CD8-positive, alpha-beta memory T cell (primary cell): Measurements from ENCODE around the gene BANK1. TPM values are rescaled to one million over a fixed set of nuclear protein-coding genes. Genes with fewer than 3 reads are reported as not detected.

Experiments
- CTCF ChIA-PET: fragments of 350-600 bp; sonication (Branson Sonifier 250); formaldehyde crosslinking; loops from one replicate; lab custom pipeline; 2021; ENCODE audit warnings: antibody characterized with exemption; lab: Charles Lee
- POLR2A ChIA-PET: fragments of 350-600 bp; sonication (Branson Sonifier 250); formaldehyde crosslinking; loops from one replicate; lab custom pipeline; 2021; ENCODE audit warnings: antibody characterized with exemption; lab: Charles Lee
- DNase-seq, 5 donors: peaks; one replicate each; pipeline versions ENCODE4 v3.0.0 to v3.0.0-alpha.2; 2020 to 2022; ENCODE audit warnings: mixed read lengths in 1 of 5
- H3K27ac ChIP-seq: one replicate; pipeline ENCODE4 v1.7.0; 2013; ENCODE audit warnings: low read depth, mild to moderate bottlenecking, low read length, moderate library complexity
- H3K27me3 ChIP-seq: 2 replicates; pipeline ENCODE4 v1.7.0; 2013; ENCODE audit warnings: low read length, mild to moderate bottlenecking; ENCODE audit not compliant: insufficient read depth, poor library complexity, severe bottlenecking
- H3K36me3 ChIP-seq: 2 replicates; pipeline ENCODE4 v1.7.0; 2013; ENCODE audit warnings: mild to moderate bottlenecking, low read length, moderate library complexity; ENCODE audit not compliant: insufficient read depth
- H3K4me1 ChIP-seq: 2 replicates; pipeline ENCODE4 v1.7.0; 2013; ENCODE audit warnings: mild to moderate bottlenecking, low read length, moderate library complexity; ENCODE audit not compliant: insufficient read depth
- H3K4me3 ChIP-seq: 2 replicates; pipeline ENCODE4 v1.7.0; 2013; ENCODE audit warnings: mild to moderate bottlenecking, low read length
- H3K9me3 ChIP-seq: 2 replicates; pipeline ENCODE4 v1.7.0; 2013; ENCODE audit warnings: mild to moderate bottlenecking, low read length
- H3K27ac Mint-ChIP-seq, 8 donors: one replicate each; pipeline ENCODE4 v1.8.0; 2020 to 2021; ENCODE audit warnings: mixed read lengths in 8 of 8, mild to moderate bottlenecking in 6 of 8, inconsistent platforms in 3 of 8, moderate library complexity in 3 of 8
- H3K27me3 Mint-ChIP-seq, 2 donors: one replicate each; pipeline ENCODE4 v1.8.0; 2020 to 2021; ENCODE audit warnings: mixed read lengths in 2 of 2, mild to moderate bottlenecking in 1 of 2, moderate library complexity in 1 of 2
- H3K36me3 Mint-ChIP-seq, 3 donors: one replicate each; pipeline ENCODE4 v1.8.0; 2020 to 2021; ENCODE audit warnings: mixed read lengths in 3 of 3, inconsistent platforms in 1 of 3, mild to moderate bottlenecking in 1 of 3
- H3K4me1 Mint-ChIP-seq, 3 donors: one replicate each; pipeline ENCODE4 v1.8.0; 2020 to 2021; ENCODE audit warnings: mixed read lengths in 3 of 3, inconsistent platforms in 1 of 3, mild to moderate bottlenecking in 1 of 3
- H3K4me3 Mint-ChIP-seq, 7 donors: one replicate each; pipeline ENCODE4 v1.8.0; 2020 to 2021; ENCODE audit warnings: mixed read lengths in 7 of 7, mild to moderate bottlenecking in 6 of 7, moderate library complexity in 4 of 7, inconsistent platforms in 2 of 7
- H3K9me3 Mint-ChIP-seq, 5 donors: one replicate each; pipeline ENCODE4 v1.8.0; 2020 to 2022; ENCODE audit warnings: mixed read lengths in 5 of 5, mild to moderate bottlenecking in 3 of 5, moderate library complexity in 2 of 5, inconsistent platforms in 1 of 5
- polyA plus RNA-seq: library from polyadenylated mRNA; unstranded; fragments of 300-500 nt; fragmentation: Illumina TruSeq; gene quantifications from one replicate; pipeline ENCODE4 v1.2.3, GENCODE V29; 2021
- total RNA-seq, 2 experiments: library from RNA; stranded (reverse); gene quantifications; one replicate each; pipeline ENCODE4 v1.2.3, GENCODE V29; 2021

The BANK1 gene
- total and polyA plus RNA-seq, 3 experiments from 2014 or later = 0.74 TPM; not detected in 2

DNA sequence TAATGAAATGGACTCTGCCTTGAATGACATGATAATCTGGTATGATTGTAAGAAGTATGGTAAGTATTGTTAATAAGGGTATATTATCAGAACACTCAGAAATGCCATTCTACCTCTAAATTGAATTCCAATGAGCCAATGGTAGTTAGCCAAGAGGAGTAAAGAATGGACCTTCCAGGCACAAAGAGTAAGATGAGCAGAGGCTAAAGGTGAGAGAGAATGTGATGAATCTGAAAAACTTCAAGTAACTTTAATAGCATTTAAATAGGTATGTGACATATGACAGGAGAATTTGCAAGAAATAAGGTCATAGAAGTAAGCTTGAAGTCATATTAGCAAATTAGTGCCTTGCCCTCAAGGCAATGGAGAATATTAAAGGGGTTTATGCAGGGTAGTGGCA lies 152.4 kb downstream of the BANK1 start:
- no peaks in the 10 kb centered on the region for H3K36me3 ChIP-seq
- Mint-ChIP-seq H3K27ac (no peak overlapping the region), H3K4me3 (no peak overlapping the region), H3K4me1 (no peaks in the 10 kb centered on the region), H3K27me3 (peaks cover 0 to 5% of the 10 kb centered on the region in 2 donors), H3K36me3 (no peaks in the 10 kb centered on the region), H3K9me3 (no peaks in the 10 kb centered on the region)
- H3K4me3 ChIP-seq = no peak overlapping the region
- H3K27me3 ChIP-seq = no peaks in the 10 kb centered on the region
- POLR2A ChIA-PET = no interaction called here
- CTCF ChIA-PET = no interaction called here
- no peaks in the 10 kb centered on the region for H3K9me3 ChIP-seq
- no peak for DNase-seq
- H3K4me1 ChIP-seq = no peaks in the 10 kb centered on the region
- H3K27ac ChIP-seq = no peak overlapping the region

GRCh38 chr4:101944649-101945048 lies 154.1 kb downstream of the BANK1 start:
- Mint-ChIP-seq H3K36me3 (no peaks in the 10 kb centered on the region), H3K9me3 (no peaks in the 10 kb centered on the region), H3K27ac (no peak overlapping the region), H3K4me1 (no peaks in the 10 kb centered on the region), H3K4me3 (no peak overlapping the region), H3K27me3 (peaks cover 0 to 10% of the 10 kb centered on the region in 2 donors)
- CTCF ChIA-PET = no interaction called here
- POLR2A ChIA-PET = no interaction called here
- Histone ChIP-seq H3K9me3 (no peaks in the 10 kb centered on the region), H3K4me3 (no peak overlapping the region), H3K36me3 (no peaks in the 10 kb centered on the region), H3K4me1 (no peaks in the 10 kb centered on the region), H3K27ac (no peak overlapping the region), H3K27me3 (no peaks in the 10 kb centered on the region)
- no peak for DNase-seq

DNA sequence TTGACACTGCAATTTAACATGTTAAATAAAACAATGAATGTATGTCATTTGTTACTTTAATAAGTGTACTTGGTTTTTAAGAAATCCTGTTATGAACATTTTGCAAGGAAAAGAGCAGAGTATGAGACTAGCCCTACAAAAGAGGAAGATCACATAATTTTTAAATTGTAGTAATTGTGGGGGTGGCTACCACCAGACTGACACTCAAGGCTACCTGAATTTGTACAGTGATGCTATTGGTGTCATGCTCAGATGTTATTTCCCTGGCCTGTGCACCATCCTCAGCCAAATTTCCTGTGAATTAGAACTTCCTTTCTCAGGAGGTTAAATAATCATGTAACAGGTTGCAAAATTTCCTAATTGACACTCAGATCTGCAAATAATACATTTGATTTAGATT lies 157.5 kb downstream of the BANK1 start:
- Mint-ChIP-seq H3K9me3 (no peaks in the 10 kb centered on the region), H3K27ac (no peak overlapping the region), H3K36me3 (no peaks in the 10 kb centered on the region), H3K4me3 (no peak overlapping the region), H3K4me1 (no peaks in the 10 kb centered on the region), H3K27me3 (peaks cover 0 to 6% of the 10 kb centered on the region in 2 donors)
- H3K4me1 ChIP-seq = no peaks in the 10 kb centered on the region
- POLR2A ChIA-PET = no interaction called here
- no peak overlapping the region for H3K27ac ChIP-seq
- H3K9me3 ChIP-seq = no peaks in the 10 kb centered on the region
- no peak for DNase-seq
- CTCF ChIA-PET = no interaction called here
- no peaks in the 10 kb centered on the region for H3K36me3 ChIP-seq
- no peaks in the 10 kb centered on the region for H3K27me3 ChIP-seq
- no peak overlapping the region for H3K4me3 ChIP-seq

GRCh38 chr4:101948951-101949350 lies 158.4 kb downstream of the BANK1 start:
- Mint-ChIP-seq H3K4me3 (no peak overlapping the region), H3K27me3 (peaks cover 0 to 6% of the 10 kb centered on the region in 2 donors), H3K9me3 (no peaks in the 10 kb centered on the region), H3K27ac (no peak overlapping the region), H3K36me3 (no peaks in the 10 kb centered on the region), H3K4me1 (no peaks in the 10 kb centered on the region)
- H3K9me3 ChIP-seq = no peaks in the 10 kb centered on the region
- DNase-seq = no peak
- ChIA-PET CTCF (no interaction called here), POLR2A (no interaction called here)
- H3K4me1 ChIP-seq = no peaks in the 10 kb centered on the region
- H3K27me3 ChIP-seq = no peaks in the 10 kb centered on the region
- no peaks in the 10 kb centered on the region for H3K36me3 ChIP-seq
- no peak overlapping the region for H3K4me3 ChIP-seq
- H3K27ac ChIP-seq = no peak overlapping the region

- no peak overlapping the region for H3K4me3 Mint-ChIP-seq
- no peaks in the 10 kb centered on the region for H3K36me3 ChIP-seq
- H3K4me1 ChIP-seq = no peaks in the 10 kb centered on the region
Measured at GRCh38 chr4:101950258-101950979, 159.9 kb downstream of the BANK1 start.

DNA sequence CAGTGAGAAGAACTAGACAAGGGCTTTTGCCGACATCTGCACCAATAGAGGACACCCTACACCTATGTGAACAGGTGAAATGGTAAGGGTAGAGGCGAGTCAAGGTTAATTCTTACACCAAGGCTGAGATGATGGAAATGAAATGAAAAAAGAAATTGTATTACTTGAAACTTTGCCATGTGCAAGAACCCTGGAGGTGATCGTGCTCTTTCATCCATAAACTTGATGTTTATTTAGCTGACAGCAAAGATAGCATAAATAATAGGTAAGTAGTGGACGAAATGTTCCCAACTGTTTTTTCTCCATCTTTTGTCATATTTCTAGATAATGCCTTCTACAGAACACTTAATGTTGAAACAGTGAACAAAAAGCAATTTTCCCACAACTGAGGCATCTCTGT lies 162.5 kb downstream of the BANK1 start:
- no peak for DNase-seq
- no peak overlapping the region for H3K27ac ChIP-seq
- H3K27me3 ChIP-seq = no peaks in the 10 kb centered on the region
- no peaks in the 10 kb centered on the region for H3K9me3 ChIP-seq
- ChIA-PET CTCF (no interaction called here), POLR2A (no interaction called here)
- no peaks in the 10 kb centered on the region for H3K4me1 ChIP-seq
- no peaks in the 10 kb centered on the region for H3K9me3 Mint-ChIP-seq
- no peaks in the 10 kb centered on the region for H3K36me3 Mint-ChIP-seq
- no peak overlapping the region for H3K4me3 ChIP-seq
- H3K36me3 ChIP-seq = no peaks in the 10 kb centered on the region
- H3K4me3 Mint-ChIP-seq = no peak overlapping the region
- H3K4me1 Mint-ChIP-seq = no peaks in the 10 kb centered on the region
- peaks cover 0 to 3% of the 10 kb centered on the region in 2 donors for H3K27me3 Mint-ChIP-seq
- H3K27ac Mint-ChIP-seq = no peak overlapping the region

More at GRCh38 chr4:101950258-101950979, 159.9 kb downstream of the BANK1 start:
- no peaks in the 10 kb centered on the region for H3K9me3 ChIP-seq
- no peak for DNase-seq
- H3K27ac ChIP-seq = no peak overlapping the region
- H3K4me1 Mint-ChIP-seq = no peaks in the 10 kb centered on the region
- peak overlapping the region in 1 of 8 donors; percentile 83 for H3K27ac Mint-ChIP-seq
- peaks cover 0 to 6% of the 10 kb centered on the region in 2 donors for H3K27me3 Mint-ChIP-seq
- ChIA-PET POLR2A (no interaction called here), CTCF (no interaction called here)
- no peaks in the 10 kb centered on the region for H3K27me3 ChIP-seq
- no peaks in the 10 kb centered on the region for H3K36me3 Mint-ChIP-seq
- H3K9me3 Mint-ChIP-seq = no peaks in the 10 kb centered on the region
- no peak overlapping the region for H3K4me3 ChIP-seq

DNA sequence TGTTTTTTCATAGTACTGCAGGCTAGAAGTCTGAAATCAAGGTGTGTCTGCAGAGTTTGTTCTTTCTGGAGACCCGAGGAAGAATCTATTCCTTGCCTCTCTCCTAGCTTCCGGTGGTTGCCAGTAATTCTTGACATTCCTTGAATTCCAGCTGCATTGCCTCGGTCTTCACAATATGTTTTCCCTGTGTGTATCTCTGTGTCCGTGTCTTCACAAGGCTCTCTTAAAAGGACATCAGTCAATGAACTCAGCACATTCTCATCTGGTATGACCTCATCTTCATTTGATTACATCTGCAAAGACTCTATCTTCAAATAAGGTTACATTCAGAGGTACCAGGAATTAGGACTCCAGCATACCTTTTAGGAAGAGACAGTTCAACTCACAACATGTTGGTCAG lies 163.4 kb downstream of the BANK1 start:
- H3K4me1 ChIP-seq = no peaks in the 10 kb centered on the region

DNA sequence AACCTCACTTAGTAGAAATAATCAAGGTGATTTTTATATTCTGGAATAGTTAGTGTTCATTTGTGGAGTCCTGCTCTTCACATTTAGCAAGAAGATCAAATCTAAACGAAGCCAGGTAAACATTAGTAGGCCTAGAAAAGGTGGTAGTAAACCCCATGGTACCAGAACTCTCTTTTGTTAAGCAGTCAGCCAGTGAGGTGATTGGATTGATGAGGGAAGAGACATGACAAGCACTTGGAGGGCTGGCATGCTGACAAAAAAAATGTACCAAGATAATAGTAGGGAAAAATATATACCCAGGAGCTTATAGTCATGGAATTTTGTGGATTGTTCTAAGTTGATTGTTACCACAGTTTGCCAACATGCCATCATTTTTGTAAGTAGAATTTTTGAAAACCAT lies 163.8 kb downstream of the BANK1 start:
- H3K36me3 ChIP-seq = no peaks in the 10 kb centered on the region
- no peak overlapping the region for H3K4me3 ChIP-seq
- no peak overlapping the region for H3K27ac ChIP-seq
- POLR2A ChIA-PET = no interaction called here
- Mint-ChIP-seq H3K4me3 (no peak overlapping the region), H3K27me3 (no peaks in the 10 kb centered on the region), H3K4me1 (no peaks in the 10 kb centered on the region), H3K27ac (no peak overlapping the region), H3K9me3 (no peaks in the 10 kb centered on the region), H3K36me3 (no peaks in the 10 kb centered on the region)
- no peak for DNase-seq
- CTCF ChIA-PET = no interaction called here
- no peaks in the 10 kb centered on the region for H3K27me3 ChIP-seq
- no peaks in the 10 kb centered on the region for H3K4me1 ChIP-seq
- H3K9me3 ChIP-seq = no peaks in the 10 kb centered on the region

More for the DNA sequence above, 163.4 kb downstream of the BANK1 start:
- ChIA-PET POLR2A (no interaction called here), CTCF (no interaction called here)
- Histone ChIP-seq H3K27ac (no peak overlapping the region), H3K4me3 (no peak overlapping the region), H3K36me3 (no peaks in the 10 kb centered on the region), H3K9me3 (no peaks in the 10 kb centered on the region), H3K27me3 (no peaks in the 10 kb centered on the region)
- no peak for DNase-seq
- Mint-ChIP-seq H3K4me1 (no peaks in the 10 kb centered on the region), H3K9me3 (no peaks in the 10 kb centered on the region), H3K27me3 (no peaks in the 10 kb centered on the region), H3K36me3 (no peaks in the 10 kb centered on the region), H3K27ac (no peak overlapping the region), H3K4me3 (no peak overlapping the region)
